Epithelial cell of proximal tubule (primary cell): ENCODE measurements around the gene NLK. TPM values are rescaled to one million over a fixed set of nuclear protein-coding genes. Genes with fewer than 3 reads are reported as not detected.

Experiments used
- DNase-seq: peaks from one replicate; pipeline ENCODE4 v3.0.0-alpha.2; 2011; ENCODE audit warnings: low read depth
- H3K4me3 ChIP-seq: 2 replicates; pipeline ENCODE4 v1.5.1; 2011; ENCODE audit warnings: low read depth, mild to moderate bottlenecking, low read length
- total RNA-seq: library from RNA; depleted of rRNA; stranded (reverse); fragments of >200 nt; gene quantifications from 2 replicates; pipeline ENCODE4 v1.2.3, GENCODE V29; 2015
- TF ChIP-seq, protein P1 (sequence below): conservative IDR thresholded peaks from 2 replicates; pipeline ENCODE4 v1.5.1; 2012; ENCODE audit warnings: low read depth, mild to moderate bottlenecking, low read length

The NLK gene
- total RNA-seq, 1 donor from 2014 or later, result 18.6 TPM

DNA sequence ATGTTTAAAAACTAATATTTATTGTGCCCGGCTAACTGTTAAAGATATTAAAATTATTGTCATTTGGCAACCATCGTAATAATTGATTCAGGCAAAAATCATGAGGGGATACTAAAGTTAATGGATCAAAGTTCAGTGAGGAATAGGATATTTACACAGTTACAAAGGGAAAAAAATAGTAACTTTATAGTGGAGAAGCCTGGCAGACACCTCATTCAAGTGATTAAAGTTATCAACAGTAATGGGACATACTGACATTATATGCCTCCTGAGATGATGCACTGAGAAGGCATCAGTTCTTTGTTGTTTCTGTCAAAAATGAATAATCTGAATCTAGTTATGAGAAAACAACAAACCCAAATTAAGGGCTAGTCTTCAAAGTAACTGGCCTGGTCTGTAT is 77.1 kb downstream of the NLK start:
- DNase-seq, result no peak
- no peak overlapping the region for H3K4me3 ChIP-seq
- TF ChIP-seq, protein P1, sequence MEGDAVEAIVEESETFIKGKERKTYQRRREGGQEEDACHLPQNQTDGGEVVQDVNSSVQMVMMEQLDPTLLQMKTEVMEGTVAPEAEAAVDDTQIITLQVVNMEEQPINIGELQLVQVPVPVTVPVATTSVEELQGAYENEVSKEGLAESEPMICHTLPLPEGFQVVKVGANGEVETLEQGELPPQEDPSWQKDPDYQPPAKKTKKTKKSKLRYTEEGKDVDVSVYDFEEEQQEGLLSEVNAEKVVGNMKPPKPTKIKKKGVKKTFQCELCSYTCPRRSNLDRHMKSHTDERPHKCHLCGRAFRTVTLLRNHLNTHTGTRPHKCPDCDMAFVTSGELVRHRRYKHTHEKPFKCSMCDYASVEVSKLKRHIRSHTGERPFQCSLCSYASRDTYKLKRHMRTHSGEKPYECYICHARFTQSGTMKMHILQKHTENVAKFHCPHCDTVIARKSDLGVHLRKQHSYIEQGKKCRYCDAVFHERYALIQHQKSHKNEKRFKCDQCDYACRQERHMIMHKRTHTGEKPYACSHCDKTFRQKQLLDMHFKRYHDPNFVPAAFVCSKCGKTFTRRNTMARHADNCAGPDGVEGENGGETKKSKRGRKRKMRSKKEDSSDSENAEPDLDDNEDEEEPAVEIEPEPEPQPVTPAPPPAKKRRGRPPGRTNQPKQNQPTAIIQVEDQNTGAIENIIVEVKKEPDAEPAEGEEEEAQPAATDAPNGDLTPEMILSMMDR, result no peak

DNA sequence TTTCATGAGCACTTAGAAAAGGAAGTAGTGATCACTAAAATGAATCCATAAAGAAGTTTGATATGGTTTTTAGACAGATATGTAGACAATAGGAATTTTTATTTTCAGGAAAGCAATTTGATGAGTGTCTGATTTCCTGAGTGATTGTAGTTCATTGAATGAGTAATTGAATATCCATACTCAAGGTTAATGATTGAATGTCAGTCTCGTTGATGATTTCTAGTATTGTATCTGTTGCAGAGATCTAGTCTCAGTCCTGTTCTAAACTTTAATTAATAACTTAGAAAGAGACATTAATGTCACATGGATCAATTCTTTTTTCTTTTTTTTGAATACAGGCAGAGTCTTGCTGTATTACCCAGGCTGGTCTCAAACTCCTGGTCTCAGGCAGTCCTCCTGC is 78.3 kb downstream of the NLK start:
- no peak overlapping the region for H3K4me3 ChIP-seq
- TF ChIP-seq, protein P1, result no peak
- no peak for DNase-seq

DNA sequence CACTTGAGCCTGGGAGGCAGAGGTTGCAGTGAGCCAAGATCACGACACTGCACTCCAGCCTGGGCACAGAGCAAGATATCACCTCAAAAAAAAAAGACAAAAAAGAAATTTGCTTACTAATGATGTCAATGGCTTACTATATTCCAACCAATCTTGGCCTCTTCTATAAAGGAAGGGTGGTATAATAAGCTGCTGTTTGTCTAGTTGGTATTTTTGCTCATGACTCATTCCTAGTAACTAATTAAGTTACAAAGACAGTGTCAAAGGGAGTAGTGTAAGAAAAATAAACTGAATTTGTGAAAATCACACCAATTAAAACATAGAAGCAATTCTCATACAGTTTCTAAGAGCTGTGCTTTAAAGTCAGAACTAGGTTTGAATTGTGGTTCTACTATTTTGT is 82.5 kb downstream of the NLK start:
- H3K4me3 ChIP-seq, result no peak overlapping the region
- TF ChIP-seq, protein P1, result no peak
- no peak for DNase-seq

DNA sequence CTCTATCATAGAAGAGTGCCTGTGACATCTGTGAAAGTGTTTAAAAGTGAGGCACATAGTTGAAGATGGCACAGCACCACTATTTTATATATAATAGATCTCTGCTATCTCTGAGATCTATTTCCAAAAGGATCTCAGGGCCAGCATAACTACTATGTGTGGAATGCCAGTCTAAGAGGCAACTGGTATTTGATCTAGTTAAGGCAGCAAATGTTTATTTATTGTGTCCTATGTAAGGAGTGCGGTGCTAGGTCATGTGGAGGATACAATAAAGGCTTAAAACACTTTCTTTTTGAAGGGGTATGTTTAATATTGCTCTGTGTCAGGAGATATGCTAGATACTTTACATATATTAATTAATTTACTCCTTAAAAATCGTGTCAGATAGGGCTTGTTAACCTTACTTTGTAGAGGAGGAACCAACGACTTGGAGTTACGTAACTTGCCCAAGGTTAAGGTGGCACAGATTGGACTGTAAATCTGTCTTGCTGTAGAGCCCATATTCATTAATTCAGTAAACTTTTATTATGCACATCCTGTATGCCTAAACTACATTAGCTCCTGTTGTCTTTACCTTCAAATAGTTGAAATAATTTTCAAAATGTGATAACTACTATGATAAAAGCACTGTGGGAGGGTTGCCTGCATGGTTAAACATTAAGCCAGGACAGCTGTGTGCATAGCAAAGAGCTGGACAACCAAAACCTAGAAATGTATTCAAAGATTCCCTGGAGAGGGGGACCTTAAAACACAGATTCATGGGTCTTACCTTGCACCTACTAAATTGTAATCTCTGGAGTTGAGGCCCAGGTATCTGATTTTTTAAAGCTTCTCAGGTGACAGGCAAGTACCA is 83.3 kb downstream of the NLK start:
- no peak for DNase-seq
- no peak overlapping the region for H3K4me3 ChIP-seq
- TF ChIP-seq, protein P1, result no peak

DNA sequence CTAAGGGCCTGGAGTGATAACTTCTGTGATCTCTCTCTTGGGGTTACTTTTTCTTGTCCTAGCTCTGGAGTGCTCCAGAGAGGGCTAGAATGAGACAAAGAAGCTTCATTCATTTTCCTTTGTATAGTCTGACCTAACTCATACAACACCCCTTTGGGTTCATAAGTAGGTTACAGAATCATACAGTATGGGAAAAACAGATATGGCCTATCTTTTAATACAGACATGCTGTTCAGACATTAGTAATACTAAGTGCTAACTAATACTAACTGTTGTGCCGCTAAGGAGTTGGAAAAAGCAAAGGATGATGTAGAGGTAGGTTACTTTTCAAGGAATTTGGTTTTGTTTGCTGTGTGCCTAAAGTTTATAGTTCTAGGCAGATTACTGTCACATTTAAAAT is 84.7 kb downstream of the NLK start:
- TF ChIP-seq, protein P1, result no peak
- no peak for DNase-seq

DNA sequence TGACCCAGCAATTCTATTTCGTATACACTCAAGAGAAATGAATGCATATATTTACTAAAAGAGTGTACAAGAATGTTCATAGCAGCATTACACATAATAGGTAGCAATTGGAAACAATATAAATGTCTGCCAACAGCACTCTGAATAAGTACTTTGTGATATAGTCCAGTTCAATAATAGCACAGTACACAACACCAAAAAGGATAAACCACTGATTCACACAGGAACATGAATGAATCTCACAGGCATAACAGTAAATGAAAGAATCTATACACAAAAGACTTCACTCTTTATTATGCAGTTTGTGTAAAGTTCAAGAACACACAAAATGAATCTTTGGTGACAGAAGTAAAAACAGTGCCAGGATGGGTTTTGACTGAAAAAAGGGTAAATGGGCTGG is 86.3 kb downstream of the NLK start:
- TF ChIP-seq, protein P1, result no peak
- DNase-seq, result no peak
- H3K4me3 ChIP-seq, result no peak overlapping the region

More for the DNA sequence above, 84.7 kb downstream of the NLK start:
- H3K4me3 ChIP-seq, result no peak overlapping the region

DNA sequence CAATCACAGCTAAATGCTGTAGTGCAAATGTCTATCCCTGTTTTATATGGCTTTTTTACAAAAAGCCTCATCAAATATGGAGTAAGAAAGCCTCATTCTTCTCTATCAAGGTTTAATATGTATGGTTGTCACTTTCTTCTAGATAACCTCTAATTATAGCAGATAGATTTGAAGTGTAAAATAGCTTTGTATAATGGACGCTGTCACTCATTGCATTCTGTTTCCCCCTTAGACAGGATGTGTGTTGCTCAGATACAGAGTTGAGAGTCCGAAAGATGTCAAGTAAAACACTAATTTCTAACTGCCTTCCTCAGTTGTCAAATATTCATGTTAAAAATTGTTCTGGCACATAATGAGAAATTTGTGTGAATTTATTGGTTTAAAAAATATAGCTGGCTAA is 88.0 kb downstream of the NLK start:
- DNase-seq, result no peak
- TF ChIP-seq, protein P1, result no peak
- H3K4me3 ChIP-seq, result no peak overlapping the region
